ENCODE results near the gene LONP2. TPM values are rescaled to one million over a fixed set of nuclear protein-coding genes. Genes with fewer than 3 reads are reported as not detected.

Gene LONP2
- total RNA-seq, 1 experiment from 2014 or later = 83.3 TPM

- TF ChIP-seq, protein P1, sequence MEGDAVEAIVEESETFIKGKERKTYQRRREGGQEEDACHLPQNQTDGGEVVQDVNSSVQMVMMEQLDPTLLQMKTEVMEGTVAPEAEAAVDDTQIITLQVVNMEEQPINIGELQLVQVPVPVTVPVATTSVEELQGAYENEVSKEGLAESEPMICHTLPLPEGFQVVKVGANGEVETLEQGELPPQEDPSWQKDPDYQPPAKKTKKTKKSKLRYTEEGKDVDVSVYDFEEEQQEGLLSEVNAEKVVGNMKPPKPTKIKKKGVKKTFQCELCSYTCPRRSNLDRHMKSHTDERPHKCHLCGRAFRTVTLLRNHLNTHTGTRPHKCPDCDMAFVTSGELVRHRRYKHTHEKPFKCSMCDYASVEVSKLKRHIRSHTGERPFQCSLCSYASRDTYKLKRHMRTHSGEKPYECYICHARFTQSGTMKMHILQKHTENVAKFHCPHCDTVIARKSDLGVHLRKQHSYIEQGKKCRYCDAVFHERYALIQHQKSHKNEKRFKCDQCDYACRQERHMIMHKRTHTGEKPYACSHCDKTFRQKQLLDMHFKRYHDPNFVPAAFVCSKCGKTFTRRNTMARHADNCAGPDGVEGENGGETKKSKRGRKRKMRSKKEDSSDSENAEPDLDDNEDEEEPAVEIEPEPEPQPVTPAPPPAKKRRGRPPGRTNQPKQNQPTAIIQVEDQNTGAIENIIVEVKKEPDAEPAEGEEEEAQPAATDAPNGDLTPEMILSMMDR (IDR thresholded peaks at IDR 0.05; ENCODE audit: unreplicated experiment) = no peak
- DNase-seq = no peak
- Mint-ChIP-seq H3K4me3 (ENCODE audit: low read depth, unreplicated experiment) (no peak overlapping the region), H3K27me3 (ENCODE audit: unreplicated experiment) (no peaks in the 10 kb centered on the region), H3K9me3 (ENCODE audit: low read depth, unreplicated experiment) (no peaks in the 10 kb centered on the region), H3K27ac (ENCODE audit: unreplicated experiment) (peak overlapping the region; percentile 48), H3K4me1 (ENCODE audit: low read depth, unreplicated experiment) (peaks cover 46% of the 10 kb centered on the region), H3K36me3 (ENCODE audit: insufficient read depth, unreplicated experiment) (peaks cover 21% of the 10 kb centered on the region)
- BruUV-seq (replicated peaks) = no TSS peak
- CTCF ChIA-PET = no interaction called here
- intact Hi-C loops (cut with micrococcal nuclease; ENCODE audit: unreplicated experiment) = no loop called here
Observed at GRCh38 chr16:48294724-48295123, 50.6 kb downstream of the LONP2 start.

- Mint-ChIP-seq H3K9me3 (ENCODE audit: low read depth, unreplicated experiment) (no peaks in the 10 kb centered on the region), H3K4me3 (ENCODE audit: low read depth, unreplicated experiment) (no peak overlapping the region), H3K27ac (ENCODE audit: unreplicated experiment) (peak overlapping the region; percentile 88), H3K27me3 (ENCODE audit: unreplicated experiment) (no peaks in the 10 kb centered on the region), H3K36me3 (ENCODE audit: insufficient read depth, unreplicated experiment) (peaks cover 27% of the 10 kb centered on the region), H3K4me1 (ENCODE audit: low read depth, unreplicated experiment) (peaks cover 55% of the 10 kb centered on the region)
- DNase-seq = peak; percentile 57
- BruUV-seq (replicated peaks) = no TSS peak
- TF ChIP-seq, protein P1 (IDR thresholded peaks at IDR 0.05; ENCODE audit: unreplicated experiment) = no peak
- intact Hi-C loops (cut with micrococcal nuclease; ENCODE audit: unreplicated experiment) = no loop called here
- CTCF ChIA-PET = interaction anchor here (1.3 to 1.5 kb wide), 2 partner anchors 16 to 334 kb away, joined by 3 read pairs; no protein-coding TSS in a partner anchor
Observed at GRCh38 chr16:48295488-48296281, 51.6 kb downstream of the LONP2 start.

DNA sequence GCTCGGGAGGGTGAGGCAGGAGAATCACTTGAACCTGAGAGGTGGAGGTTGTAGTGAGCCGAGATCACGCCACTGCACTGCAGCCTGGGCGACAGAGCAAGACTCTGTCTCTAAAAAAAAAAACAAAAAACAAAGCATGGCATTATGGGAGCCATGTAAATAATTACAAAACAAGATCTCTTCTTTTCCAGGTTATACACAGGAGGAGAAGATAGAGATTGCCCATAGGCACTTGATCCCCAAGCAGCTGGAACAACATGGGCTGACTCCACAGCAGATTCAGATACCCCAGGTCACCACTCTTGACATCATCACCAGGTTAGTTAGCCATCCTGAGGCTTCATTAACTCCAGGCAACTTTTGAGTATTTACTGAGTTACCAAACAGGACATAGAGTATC lies 55.4 kb downstream of the LONP2 start:
- H3K27me3 Mint-ChIP-seq (ENCODE audit: unreplicated experiment) = no peaks in the 10 kb centered on the region
- no TSS peak for BruUV-seq (replicated peaks)
- H3K27ac Mint-ChIP-seq (ENCODE audit: unreplicated experiment) = peak overlapping the region; percentile 95
- intact Hi-C loops (cut with micrococcal nuclease; ENCODE audit: unreplicated experiment) = no loop called here
- no peaks in the 10 kb centered on the region for H3K9me3 Mint-ChIP-seq (ENCODE audit: low read depth, unreplicated experiment)
- TF ChIP-seq, protein P1 (IDR thresholded peaks at IDR 0.05; ENCODE audit: unreplicated experiment) = no peak
- CTCF ChIA-PET = no interaction called here
- H3K4me1 Mint-ChIP-seq (ENCODE audit: low read depth, unreplicated experiment) = peaks cover 31% of the 10 kb centered on the region
- H3K4me3 Mint-ChIP-seq (ENCODE audit: low read depth, unreplicated experiment) = no peak overlapping the region
- no peak for DNase-seq
- peaks cover 27% of the 10 kb centered on the region for H3K36me3 Mint-ChIP-seq (ENCODE audit: insufficient read depth, unreplicated experiment)

GRCh38 chr16:48300391-48300856 lies 56.3 kb downstream of the LONP2 start:
- Mint-ChIP-seq H3K27me3 (ENCODE audit: unreplicated experiment) (no peaks in the 10 kb centered on the region), H3K4me3 (ENCODE audit: low read depth, unreplicated experiment) (no peak overlapping the region), H3K9me3 (ENCODE audit: low read depth, unreplicated experiment) (no peaks in the 10 kb centered on the region), H3K36me3 (ENCODE audit: insufficient read depth, unreplicated experiment) (peaks cover 22% of the 10 kb centered on the region), H3K27ac (ENCODE audit: unreplicated experiment) (peak overlapping the region; percentile 95), H3K4me1 (ENCODE audit: low read depth, unreplicated experiment) (peaks cover 30% of the 10 kb centered on the region)
- intact Hi-C loops (cut with micrococcal nuclease; ENCODE audit: unreplicated experiment) = no loop called here
- TF ChIP-seq, protein P1 (IDR thresholded peaks at IDR 0.05; ENCODE audit: unreplicated experiment) = no peak
- CTCF ChIA-PET = no interaction called here
- no peak for DNase-seq
- no TSS peak for BruUV-seq (replicated peaks)
